GM12878 (cell line): Measurements from ENCODE around the gene ZBTB9. TPM values are rescaled to one million over a fixed set of nuclear protein-coding genes. Genes with fewer than 3 reads are reported as not detected.

Source experiments
- CEBPB ChIP-seq, 2 experiments: fragments of 150-350 bp in 1 of 2; IDR thresholded peaks; 2 replicates each; pipeline ENCODE4 v1.6.1; 2012 to 2014; ENCODE audit warnings: low read depth in 2 of 2, low read length in 2 of 2, borderline replicate concordance in 1 of 2, inconsistent platforms in 1 of 2
- DPF2 ChIP-seq: fragments of 450-650 bp; IDR thresholded peaks from 2 replicates; pipeline ENCODE4 v1.6.1; 2017; ENCODE audit warnings: mild to moderate bottlenecking
- EGR1 ChIP-seq, 2 experiments: IDR thresholded peaks; 1 replicate in 1 of 2; 2 replicates in 1 of 2; pipeline ENCODE4 v1.6.1; 2011 to 2012; ENCODE audit warnings: low read depth in 2 of 2, low read length in 2 of 2, borderline replicate concordance in 1 of 2, mild to moderate bottlenecking in 1 of 2, moderate library complexity in 1 of 2
- ETV6 ChIP-seq, 2 experiments: fragments of 450-650 bp in 1 of 2; IDR thresholded peaks in 1 of 2; conservative IDR thresholded peaks in 1 of 2; 2 replicates each; pipeline ENCODE4 v1.6.1; 2014; ENCODE audit warnings: antibody characterized with exemption in 1 of 2, borderline replicate concordance in 1 of 2, low read depth in 1 of 2, mild to moderate bottlenecking in 1 of 2, moderate library complexity in 1 of 2
- FOXM1 ChIP-seq: IDR thresholded peaks from 2 replicates; pipeline ENCODE4 v1.6.1; 2012; ENCODE audit warnings: low read depth, mild to moderate bottlenecking, inconsistent platforms, low read length, moderate library complexity
- MTA3 ChIP-seq: IDR thresholded peaks from 2 replicates; pipeline ENCODE4 v1.6.1; 2012; ENCODE audit warnings: low read length, inconsistent platforms, borderline replicate concordance
- POLR2AphosphoS5 ChIP-seq: IDR thresholded peaks from 2 replicates; pipeline ENCODE4 v1.6.1; 2011; ENCODE audit warnings: mild to moderate bottlenecking, low read length, inconsistent platforms
- SMARCA5 ChIP-seq: fragments of 450-650 bp; IDR thresholded peaks from 2 replicates; pipeline ENCODE4 v1.6.1; 2017; ENCODE audit warnings: mild to moderate bottlenecking
- SMC3 ChIP-seq: IDR thresholded peaks from 2 replicates; pipeline ENCODE4 v1.6.1; 2011; ENCODE audit warnings: low read length, improper control_type of control experiment, borderline replicate concordance
- polyA plus RNA-seq, 11 experiments: library from polyadenylated mRNA; depleted of rRNA in 4 of 11; unstranded in 6 of 11; stranded (reverse) in 5 of 11; fragments of >200 nt; fragmentation: Nextera tagmentation in 4 of 11; fragmentation: Illumina TruSeq in 1 of 11; extraction: Ambion mirVana in 4 of 11; extraction: Trizol in 1 of 11; gene quantifications; 1 replicate in 1 of 11; 2 replicates in 10 of 11; pipeline versions ENCODE4 v1.2.1 to v1.2.3, GENCODE V29; 2011 to 2016; ENCODE audit warnings: inconsistent platforms in 2 of 11, missing spikeins in 2 of 11, low read depth in 1 of 11
- total RNA-seq, 4 experiments: library from RNA; depleted of rRNA in 3 of 4; stranded (reverse); fragments of >200 nt in 3 of 4; fragmentation: Illumina TruSeq in 1 of 4; extraction: Trizol in 1 of 4; gene quantifications; 2 replicates each; pipeline versions ENCODE4 v1.2.1 to v1.2.3, GENCODE V29; 2013 to 2021
- TF ChIP-seq, protein P1 (sequence below): IDR thresholded peaks from 2 replicates; pipeline ENCODE4 v1.6.1; 2012; ENCODE audit warnings: low read depth, low read length, improper control_type of control experiment
- TF ChIP-seq, protein P2 (sequence below): fragments of 150-350 bp; IDR thresholded peaks from 2 replicates; pipeline ENCODE4 v1.6.1; 2016; ENCODE audit warnings: low read depth, low read length

ZBTB9 gene
- total and polyA plus RNA-seq, 10 of the 15 experiments (the other 5 are each of a cell fraction or from before 2014, with no cell fraction given): 1.5 to 12.7 (median 6.9) TPM

GRCh38 chr6:33425668-33426577 is 28.5 kb upstream of the ZBTB9 start (continued):
- peak; percentile 9 to 89 for TF ChIP-seq EGR1 (IDR thresholded peaks at IDR 0.05; ENCODE audit: borderline replicate concordance in 1 of 2, low read depth in 2 of 2, low read length in 2 of 2)
- TF ChIP-seq, protein P1, sequence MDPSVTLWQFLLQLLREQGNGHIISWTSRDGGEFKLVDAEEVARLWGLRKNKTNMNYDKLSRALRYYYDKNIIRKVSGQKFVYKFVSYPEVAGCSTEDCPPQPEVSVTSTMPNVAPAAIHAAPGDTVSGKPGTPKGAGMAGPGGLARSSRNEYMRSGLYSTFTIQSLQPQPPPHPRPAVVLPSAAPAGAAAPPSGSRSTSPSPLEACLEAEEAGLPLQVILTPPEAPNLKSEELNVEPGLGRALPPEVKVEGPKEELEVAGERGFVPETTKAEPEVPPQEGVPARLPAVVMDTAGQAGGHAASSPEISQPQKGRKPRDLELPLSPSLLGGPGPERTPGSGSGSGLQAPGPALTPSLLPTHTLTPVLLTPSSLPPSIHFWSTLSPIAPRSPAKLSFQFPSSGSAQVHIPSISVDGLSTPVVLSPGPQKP: no peak
- no peak for TF ChIP-seq CEBPB (IDR thresholded peaks at IDR 0.05; ENCODE audit: borderline replicate concordance in 1 of 2, low read depth in 2 of 2, low read length in 2 of 2)
- peak; percentile 36; the same call in 1 of the 2 replicates for TF ChIP-seq SMC3
- TF ChIP-seq MTA3: no peak
- peak; percentile 62; the same call in 1 of the 2 replicates for TF ChIP-seq POLR2AphosphoS5
- no peak for TF ChIP-seq DPF2
- TF ChIP-seq SMARCA5: peak; percentile 34; the same call in 1 of the 2 replicates
- TF ChIP-seq, protein P2, sequence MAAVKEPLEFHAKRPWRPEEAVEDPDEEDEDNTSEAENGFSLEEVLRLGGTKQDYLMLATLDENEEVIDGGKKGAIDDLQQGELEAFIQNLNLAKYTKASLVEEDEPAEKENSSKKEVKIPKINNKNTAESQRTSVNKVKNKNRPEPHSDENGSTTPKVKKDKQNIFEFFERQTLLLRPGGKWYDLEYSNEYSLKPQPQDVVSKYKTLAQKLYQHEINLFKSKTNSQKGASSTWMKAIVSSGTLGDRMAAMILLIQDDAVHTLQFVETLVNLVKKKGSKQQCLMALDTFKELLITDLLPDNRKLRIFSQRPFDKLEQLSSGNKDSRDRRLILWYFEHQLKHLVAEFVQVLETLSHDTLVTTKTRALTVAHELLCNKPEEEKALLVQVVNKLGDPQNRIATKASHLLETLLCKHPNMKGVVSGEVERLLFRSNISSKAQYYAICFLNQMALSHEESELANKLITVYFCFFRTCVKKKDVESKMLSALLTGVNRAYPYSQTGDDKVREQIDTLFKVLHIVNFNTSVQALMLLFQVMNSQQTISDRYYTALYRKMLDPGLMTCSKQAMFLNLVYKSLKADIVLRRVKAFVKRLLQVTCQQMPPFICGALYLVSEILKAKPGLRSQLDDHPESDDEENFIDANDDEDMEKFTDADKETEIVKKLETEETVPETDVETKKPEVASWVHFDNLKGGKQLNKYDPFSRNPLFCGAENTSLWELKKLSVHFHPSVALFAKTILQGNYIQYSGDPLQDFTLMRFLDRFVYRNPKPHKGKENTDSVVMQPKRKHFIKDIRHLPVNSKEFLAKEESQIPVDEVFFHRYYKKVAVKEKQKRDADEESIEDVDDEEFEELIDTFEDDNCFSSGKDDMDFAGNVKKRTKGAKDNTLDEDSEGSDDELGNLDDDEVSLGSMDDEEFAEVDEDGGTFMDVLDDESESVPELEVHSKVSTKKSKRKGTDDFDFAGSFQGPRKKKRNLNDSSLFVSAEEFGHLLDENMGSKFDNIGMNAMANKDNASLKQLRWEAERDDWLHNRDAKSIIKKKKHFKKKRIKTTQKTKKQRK: no peak
- no peak for TF ChIP-seq ETV6 (conservative IDR thresholded peaks at IDR 0.05 in 1 of 2, IDR thresholded peaks at IDR 0.05 in 1 of 2; ENCODE audit: borderline replicate concordance in 1 of 2, low read depth in 1 of 2)
- no peak for TF ChIP-seq FOXM1
